Mesendoderm (in vitro differentiated cells): ENCODE results near the gene SNRPD2.
A peak's percentile ranks its signal among the peaks of the same experiment; 100 is the strongest.
"Not testable (repeated sequence)": the region's sequence is repeated elsewhere in the genome, so short reads cannot be mapped to it uniquely, and the experiment has no call there.

Source experiments
- DNase-seq: peaks from one replicate; pipeline ENCODE4 v3.0.0; 2013
- H2AK5ac ChIP-seq: 2 replicates; pipeline ENCODE4 v1.6.1; 2013; ENCODE audit warnings: low read length, inconsistent platforms
- H2BK120ac ChIP-seq: 2 replicates; pipeline ENCODE4 v1.6.1; 2013; ENCODE audit warnings: low read depth, mild to moderate bottlenecking, low read length, moderate library complexity, mixed read lengths
- H2BK15ac ChIP-seq: replicated peaks from 2 replicates; pipeline ENCODE4 v1.6.1; 2013; ENCODE audit warnings: low read depth, mild to moderate bottlenecking, moderate library complexity
- H2BK5ac ChIP-seq: 2 replicates; pipeline ENCODE4 v1.6.1; 2013; ENCODE audit warnings: low read length, inconsistent platforms
- H3K18ac ChIP-seq: 2 replicates; pipeline ENCODE4 v1.6.1; 2013; ENCODE audit warnings: mild to moderate bottlenecking, low read length, mixed read lengths
- H3K23ac ChIP-seq: one replicate; pipeline ENCODE4 v1.6.1; 2013; ENCODE audit warnings: low read length
- H3K27ac ChIP-seq: 2 replicates; pipeline ENCODE4 v1.5.1; 2013; ENCODE audit warnings: low read depth, mild to moderate bottlenecking, inconsistent platforms, low read length, moderate library complexity
- H3K27me3 ChIP-seq: 2 replicates; pipeline ENCODE4 v1.6.1; 2013; ENCODE audit warnings: low read length, control low read depth, mild to moderate bottlenecking, inconsistent platforms; ENCODE audit not compliant: insufficient read depth, poor library complexity
- H3K36me3 ChIP-seq: 2 replicates; pipeline ENCODE4 v1.6.1; 2013; ENCODE audit warnings: low read length, inconsistent platforms; ENCODE audit not compliant: control insufficient read depth, insufficient read depth
- H3K4ac ChIP-seq: one replicate; pipeline ENCODE4 v1.6.1; 2013; ENCODE audit warnings: low read depth, mild to moderate bottlenecking, low read length, moderate library complexity
- H3K4me1 ChIP-seq: 2 replicates; pipeline ENCODE4 v1.6.1; 2013; ENCODE audit warnings: low read depth, low read length, inconsistent platforms; ENCODE audit not compliant: control insufficient read depth
- H3K4me2 ChIP-seq: 2 replicates; pipeline ENCODE4 v1.6.1; 2013; ENCODE audit warnings: low read length
- H3K4me3 ChIP-seq: 2 replicates; pipeline ENCODE4 v1.5.1; 2013; ENCODE audit warnings: mild to moderate bottlenecking, low read length
- H3K56ac ChIP-seq: one replicate; pipeline ENCODE4 v1.6.1; 2013; ENCODE audit warnings: low read length
- H3K79me1 ChIP-seq: 2 replicates; pipeline ENCODE4 v1.6.1; 2013; ENCODE audit warnings: low read length, inconsistent platforms
- H3K79me2 ChIP-seq: 2 replicates; pipeline ENCODE4 v1.6.1; 2013; ENCODE audit warnings: mild to moderate bottlenecking, low read length; ENCODE audit not compliant: control insufficient read depth, insufficient read depth
- H3K9ac ChIP-seq: 2 replicates; pipeline ENCODE4 v1.6.1; 2013; ENCODE audit warnings: low read length, inconsistent platforms
- H4K5ac ChIP-seq: one replicate; pipeline ENCODE4 v1.6.1; 2013; ENCODE audit warnings: low read length
- H4K8ac ChIP-seq: one replicate; pipeline ENCODE4 v1.6.1; 2013; ENCODE audit warnings: low read depth, mild to moderate bottlenecking, control low read depth, low read length, moderate library complexity
- WGBS: extraction: QIAGEN DNeasy Blood & Tissue Kit; methylation state at CpG from one replicate; pipeline ENCODE4 v1.1.7; 2013; ENCODE audit warnings: low lambda C conversion rate, missing lambda C conversion rate; ENCODE audit not compliant: insufficient coverage; ENCODE audit errors: extremely low coverage; 5-methylcytosine and 5-hydroxymethylcytosine counted together

SNRPD2 gene

GRCh38 chr19:45692187-45693105, 693 bp upstream of the SNRPD2 start, which contains the start of gene QPCTL:
Gene QPCTL, plus strand, starts transcription at chr19:45692666. Its CDS starts 38 bp downstream, at chr19:45692704.
- H3K79me1 ChIP-seq, result peaks cover 12% of the 10 kb centered on the region
- H2BK5ac ChIP-seq, result peak within 1 kb of the TSS; percentile 43
- H3K23ac ChIP-seq, result no peak within 1 kb of the TSS
- H3K27me3 ChIP-seq, result no peaks in the 10 kb centered on the region
- H4K5ac ChIP-seq, result no peak within 1 kb of the TSS
- no peak within 1 kb of the TSS for H2BK120ac ChIP-seq
- no peak within 1 kb of the TSS for H2AK5ac ChIP-seq
- peak within 1 kb of the TSS; percentile 93 for H3K56ac ChIP-seq
- peak within 1 kb of the TSS; percentile 70 for H3K4ac ChIP-seq
- peak within 1 kb of the TSS; percentile 94 for H3K9ac ChIP-seq
- H3K79me2 ChIP-seq, result peaks cover 12% of the 10 kb centered on the region
- peak within 1 kb of the TSS; percentile 8 for H3K18ac ChIP-seq
- H3K36me3 ChIP-seq, result peaks cover 5% of the 10 kb centered on the region
- no CpG with 5 or more reads among the region's 70 CpGs for WGBS
- no peak within 1 kb of the TSS for H2BK15ac ChIP-seq
- peak within 1 kb of the TSS; percentile 94 for H3K4me3 ChIP-seq
- no peak within 1 kb of the TSS for H4K8ac ChIP-seq
- H3K4me1 ChIP-seq, result no peaks in the 10 kb centered on the region
- peak within 1 kb of the TSS; percentile 85 for H3K4me2 ChIP-seq
- peak; percentile 100 for DNase-seq
- peak within 1 kb of the TSS; percentile 77 for H3K27ac ChIP-seq

GRCh38 chr19:45687599-45687998, 4.2 kb downstream of the SNRPD2 start:
- Histone ChIP-seq H2BK120ac (no peak overlapping the region), H3K23ac (no peak overlapping the region), H2AK5ac (no peak overlapping the region), H3K9ac (no peak overlapping the region), H2BK5ac (no peak overlapping the region), H3K4me1 (no peaks in the 10 kb centered on the region), H3K18ac (no peak overlapping the region), H3K56ac (no peak overlapping the region), H2BK15ac (no peak overlapping the region), H3K4me2 (no peak overlapping the region), H3K79me2 (peaks cover 12% of the 10 kb centered on the region), H4K8ac (no peak overlapping the region), H3K4me3 (no peak overlapping the region), H4K5ac (no peak overlapping the region), H3K4ac (no peak overlapping the region), H3K27ac (no peak overlapping the region), H3K36me3 (peaks cover 5% of the 10 kb centered on the region), H3K79me1 (peaks cover 7% of the 10 kb centered on the region), H3K27me3 (no peaks in the 10 kb centered on the region)
- WGBS, result no CpG with 5 or more reads among the region's 9 CpGs
- no peak for DNase-seq

- no CpG with 5 or more reads among the region's 11 CpGs for WGBS
Measured at GRCh38 chr19:45685045-45685444, 6.7 kb downstream of the SNRPD2 start.

GRCh38 chr19:45682908-45683307, 8.8 kb downstream of the SNRPD2 start:
- no peak overlapping the region for H3K18ac ChIP-seq
- no peak overlapping the region for H4K5ac ChIP-seq
- H3K27me3 ChIP-seq, result no peaks in the 10 kb centered on the region
- WGBS, result no CpG with 5 or more reads among the region's 5 CpGs
- no peaks in the 10 kb centered on the region for H3K79me2 ChIP-seq
- H2BK5ac ChIP-seq, result no peak overlapping the region
- H3K4me2 ChIP-seq, result no peak overlapping the region
- no peak overlapping the region for H2BK120ac ChIP-seq
- DNase-seq, result no peak
- no peak overlapping the region for H3K27ac ChIP-seq
- H3K23ac ChIP-seq, result no peak overlapping the region
- no peak overlapping the region for H3K9ac ChIP-seq
- no peak overlapping the region for H3K56ac ChIP-seq
- H2BK15ac ChIP-seq, result no peak overlapping the region
- H3K4me3 ChIP-seq, result no peak overlapping the region
- no peak overlapping the region for H3K4ac ChIP-seq
- H4K8ac ChIP-seq, result no peak overlapping the region
- H2AK5ac ChIP-seq, result no peak overlapping the region
- H3K79me1 ChIP-seq, result no peaks in the 10 kb centered on the region
- no peaks in the 10 kb centered on the region for H3K4me1 ChIP-seq
- peaks cover 2% of the 10 kb centered on the region for H3K36me3 ChIP-seq

More at GRCh38 chr19:45685045-45685444, 6.7 kb downstream of the SNRPD2 start:
- H3K23ac ChIP-seq, H3K27me3 ChIP-seq, H2BK120ac ChIP-seq, H3K36me3 ChIP-seq, H4K5ac ChIP-seq, H3K9ac ChIP-seq, H2BK15ac ChIP-seq, H3K4me2 ChIP-seq, H4K8ac ChIP-seq, H3K18ac ChIP-seq, H3K27ac ChIP-seq, H3K79me2 ChIP-seq, DNase-seq, H3K56ac ChIP-seq, H3K4me1 ChIP-seq, H3K4ac ChIP-seq, H2BK5ac ChIP-seq, H2AK5ac ChIP-seq, H3K79me1 ChIP-seq, H3K4me3 ChIP-seq: not testable (repeated sequence)

GRCh38 chr19:45682117-45682516, 9.6 kb downstream of the SNRPD2 start:
- no peaks in the 10 kb centered on the region for H3K79me1 ChIP-seq
- no peak overlapping the region for H2BK15ac ChIP-seq
- H4K5ac ChIP-seq, result no peak overlapping the region
- no peaks in the 10 kb centered on the region for H3K27me3 ChIP-seq
- H3K4me1 ChIP-seq, result no peaks in the 10 kb centered on the region
- no peak overlapping the region for H4K8ac ChIP-seq
- no peak overlapping the region for H3K18ac ChIP-seq
- H2BK5ac ChIP-seq, result no peak overlapping the region
- no peak for DNase-seq
- H3K4me2 ChIP-seq, result no peak overlapping the region
- H2BK120ac ChIP-seq, result no peak overlapping the region
- no peak overlapping the region for H3K4me3 ChIP-seq
- H3K36me3 ChIP-seq, result peaks cover 2% of the 10 kb centered on the region
- H3K4ac ChIP-seq, result no peak overlapping the region
- no peak overlapping the region for H3K23ac ChIP-seq
- no peak overlapping the region for H2AK5ac ChIP-seq
- no CpG with 5 or more reads among the region's 8 CpGs for WGBS
- H3K56ac ChIP-seq, result no peak overlapping the region
- no peak overlapping the region for H3K27ac ChIP-seq
- H3K79me2 ChIP-seq, result no peaks in the 10 kb centered on the region
- no peak overlapping the region for H3K9ac ChIP-seq
